GM19239 (cell line): Measurements from ENCODE around the gene PCNX2.
"Not testable (repeated sequence)": the region's sequence is repeated elsewhere in the genome, so short reads cannot be mapped to it uniquely, and the experiment has no call there.

Experiments
- DNase-seq: peaks from one replicate; pipeline ENCODE4 v3.0.0; 2011; ENCODE audit warnings: low spot score; ENCODE audit not compliant: insufficient read length
- FAIRE-seq: peaks from 2 replicates; lab custom pipeline; 2011; peaks lifted over from hg19 to GRCh38; lab: Jason Lieb, UNC

The PCNX2 gene

GRCh38 chr1:233172201-233172600 is 123.3 kb downstream of the PCNX2 start:
- DNase-seq (no peak), FAIRE-seq (peak; percentile 23)

GRCh38 chr1:233170741-233171140 is 124.8 kb downstream of the PCNX2 start:
- FAIRE-seq: no peak
- DNase-seq: no peak

- no peak for FAIRE-seq
- DNase-seq: no peak
Measured at GRCh38 chr1:233168384-233168783, 127.1 kb downstream of the PCNX2 start.

- FAIRE-seq (no peak), DNase-seq (no peak)
Measured at GRCh38 chr1:233166896-233167295, 128.6 kb downstream of the PCNX2 start.

DNA sequence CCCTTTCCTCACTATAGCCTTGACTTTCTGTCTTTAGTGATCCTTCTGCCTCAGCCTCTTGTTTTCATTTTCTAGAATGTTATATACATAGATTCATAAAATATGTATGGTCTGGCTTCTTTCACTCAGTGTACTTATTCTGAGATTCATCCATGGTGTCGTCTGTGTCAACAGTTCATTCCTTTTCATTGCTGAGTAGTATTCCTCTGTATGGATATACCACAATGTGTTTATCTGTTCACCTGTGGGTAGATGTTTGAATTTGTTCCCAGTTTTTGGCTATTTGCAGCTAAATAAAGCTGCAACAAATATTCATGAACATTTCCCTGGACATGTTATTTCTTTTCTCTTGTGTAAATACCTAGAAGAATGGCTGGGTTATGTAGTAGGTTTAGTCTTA is 131.8 kb downstream of the PCNX2 start:
- DNase-seq (no peak), FAIRE-seq (no peak)

GRCh38 chr1:233158322-233158721 is 137.2 kb downstream of the PCNX2 start:
- FAIRE-seq (no peak), DNase-seq (no peak)

DNA sequence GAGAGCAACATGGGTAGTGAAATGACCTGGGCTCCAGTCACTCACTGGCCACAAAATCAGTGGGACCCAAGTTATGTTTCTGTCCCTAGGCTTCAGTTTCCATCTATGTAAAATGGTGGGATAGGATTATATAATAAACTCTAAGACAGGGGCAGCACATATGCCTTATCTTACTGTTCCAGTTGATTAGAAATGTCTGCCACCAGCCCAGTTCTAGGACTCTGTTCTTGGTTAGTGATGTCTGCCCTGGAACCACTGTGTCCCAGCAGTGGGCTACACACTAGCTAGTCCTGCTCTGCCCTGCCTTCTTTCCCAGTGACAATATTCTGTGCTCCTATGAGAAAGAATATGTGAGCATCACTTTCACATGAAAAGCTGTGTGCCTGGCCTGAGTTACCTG is 138.3 kb downstream of the PCNX2 start:
- no peak for DNase-seq

GRCh38 chr1:233151861-233152260 is 143.7 kb downstream of the PCNX2 start:
- FAIRE-seq (no peak), DNase-seq (no peak)

More for the DNA sequence above, 138.3 kb downstream of the PCNX2 start:
- no peak for FAIRE-seq

GRCh38 chr1:233144434-233144833 is 151.1 kb downstream of the PCNX2 start:
- no peak for FAIRE-seq
- no peak for DNase-seq

- FAIRE-seq (no peak), DNase-seq (no peak)
Measured at GRCh38 chr1:233143241-233143640, 152.3 kb downstream of the PCNX2 start.

- no peak for DNase-seq
- no peak for FAIRE-seq
Measured at GRCh38 chr1:233140974-233141373, 154.6 kb downstream of the PCNX2 start.

- FAIRE-seq (peak; percentile 28), DNase-seq (no peak)
Measured at GRCh38 chr1:233140499-233140898, 155.0 kb downstream of the PCNX2 start.

- DNase-seq (no peak), FAIRE-seq (no peak)
Measured at GRCh38 chr1:233138788-233139585, 156.5 kb downstream of the PCNX2 start.

GRCh38 chr1:233135833-233136232 is 159.7 kb downstream of the PCNX2 start:
- no peak for FAIRE-seq
- DNase-seq: no peak

GRCh38 chr1:233132445-233132844 is 163.1 kb downstream of the PCNX2 start:
- no peak for FAIRE-seq

DNA sequence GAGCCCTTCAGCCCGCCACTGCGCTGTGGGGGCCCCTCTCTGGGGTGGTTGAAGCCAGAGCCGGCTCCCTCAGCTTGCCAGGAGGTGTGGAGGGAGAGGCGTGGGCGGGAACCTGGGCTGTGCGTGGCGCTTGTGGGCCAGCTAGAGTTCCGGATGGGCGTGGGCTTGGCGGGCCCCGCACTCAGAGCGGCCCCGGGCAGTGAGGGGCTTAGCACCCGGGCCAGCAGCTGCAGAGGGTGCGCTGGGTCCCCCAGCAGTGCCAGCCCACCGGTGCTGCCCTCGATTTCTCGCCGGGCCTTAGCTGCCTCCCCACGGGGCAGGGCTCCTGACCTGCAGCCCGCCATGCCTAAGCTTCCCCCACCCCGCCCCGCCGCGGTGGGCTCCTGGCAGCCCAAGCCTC is 166.5 kb downstream of the PCNX2 start:
- DNase-seq, FAIRE-seq: not testable (repeated sequence)

More at GRCh38 chr1:233132445-233132844, 163.1 kb downstream of the PCNX2 start:
- DNase-seq: no peak

DNA sequence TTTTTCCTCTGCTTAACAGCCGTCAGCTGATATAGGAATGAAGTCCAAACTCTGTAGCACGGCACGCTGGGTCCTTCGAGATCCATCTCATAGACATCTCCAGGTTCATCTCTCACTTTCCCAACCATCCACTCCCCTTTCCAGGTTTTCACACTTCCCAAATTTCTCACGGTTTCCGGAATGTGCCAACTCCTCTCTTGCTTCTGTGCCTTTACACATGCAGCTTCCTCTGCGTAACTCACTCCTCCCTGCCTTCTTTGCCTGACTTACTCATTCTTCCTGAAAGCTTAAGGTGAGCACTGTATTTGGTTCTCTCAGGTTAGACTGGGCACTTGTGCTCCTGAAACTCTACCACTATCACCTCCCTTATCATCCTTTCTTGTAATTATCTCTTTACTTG is 168.4 kb downstream of the PCNX2 start:
- DNase-seq (no peak), FAIRE-seq (no peak)

GRCh38 chr1:233122779-233123178 is 172.7 kb downstream of the PCNX2 start:
- DNase-seq (no peak), FAIRE-seq (no peak)

DNA sequence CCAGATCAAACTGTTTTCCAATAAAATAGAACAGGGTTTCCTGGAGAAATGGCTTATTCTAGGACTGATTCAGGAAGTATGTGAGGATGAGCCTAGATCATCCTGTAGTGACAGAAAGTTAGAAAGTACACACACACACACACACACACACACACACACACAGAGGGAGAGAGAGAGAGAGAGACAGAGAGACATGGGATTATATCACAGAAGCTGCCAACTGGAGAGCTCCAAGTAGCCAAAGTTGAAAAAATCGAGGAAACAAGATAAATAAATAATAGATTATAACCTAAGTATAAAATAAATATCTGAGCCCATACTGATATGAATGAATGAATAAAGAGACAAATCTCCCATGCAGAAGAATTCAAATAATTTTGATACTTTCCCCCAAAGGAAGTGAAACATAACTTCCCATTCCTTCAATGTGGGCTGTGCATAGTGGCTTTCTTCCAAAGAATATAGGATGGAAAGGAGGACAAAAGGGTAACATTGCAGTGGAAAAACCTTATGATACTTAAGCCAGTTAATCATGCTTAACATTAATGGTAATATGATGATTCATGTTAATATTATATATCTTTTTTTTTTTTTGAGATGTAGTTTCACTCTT is 173.5 kb downstream of the PCNX2 start:
- DNase-seq (no peak), FAIRE-seq (no peak)

DNA sequence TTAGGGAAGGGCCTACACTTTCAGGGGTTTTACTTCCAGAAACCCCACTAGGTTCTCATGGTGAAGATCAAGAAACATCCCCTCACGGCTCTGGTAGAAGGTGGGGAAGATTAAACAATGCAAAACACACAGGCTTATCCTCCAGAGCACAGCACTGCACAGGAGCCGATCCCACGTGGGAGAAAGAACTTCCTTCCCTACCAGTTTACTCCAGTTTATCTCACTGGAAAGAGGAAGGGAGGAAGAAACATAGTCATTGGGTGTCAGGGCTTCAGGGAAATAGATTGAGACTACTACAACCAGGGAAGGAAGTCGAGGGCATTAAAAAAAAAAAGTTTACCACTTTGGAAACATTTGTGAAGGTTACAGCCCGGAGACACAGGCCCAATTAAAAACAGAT is 180.7 kb downstream of the PCNX2 start:
- no peak for FAIRE-seq
- DNase-seq: no peak

- DNase-seq (no peak), FAIRE-seq (no peak)
Measured at GRCh38 chr1:233114159-233114558, 181.4 kb downstream of the PCNX2 start.
